HepG2 (cell line): ENCODE results near the gene RAB14. TPM values are rescaled to one million over a fixed set of nuclear protein-coding genes. Genes with fewer than 3 reads are reported as not detected.

Experiments used
- ATAC-seq: fragments of 200-7000 bp; cut with Tn5 transposase; 3 replicates; pipeline ENCODE4 v1.9.1; 2020; ENCODE audit warnings: mild to moderate bottlenecking, moderate library complexity
- BruUV-seq: library from RNA; stranded (reverse); fragments of 400-500 nt; replicated peaks from 2 replicates; lab custom pipeline; 2021; lab: Mats Ljungman, UMichigan
- CTCF ChIA-PET: fragments of 300-600 bp; formaldehyde crosslinking; extraction: SDS; loops from one replicate; lab custom pipeline; 2021; ENCODE audit warnings: low total read pairs, inconsistent platforms, low intra/inter-chr PET ratio; lab: Yijun Ruan, JAX
- POLR2A ChIA-PET: fragments of 350-600 bp; sonication (Branson Sonifier 250); formaldehyde crosslinking; loops from one replicate; lab custom pipeline; 2020; ENCODE audit warnings: antibody characterized with exemption, inconsistent platforms; lab: Yijun Ruan, JAX
- DNase-seq: peaks from one replicate; pipeline ENCODE4 v3.0.0-alpha.2; 2015; ENCODE audit warnings: low spot score
- FAIRE-seq: peaks from 3 replicates; lab custom pipeline; 2011; peaks lifted over from hg19 to GRCh38; lab: Jason Lieb, UNC
- H2AFZ ChIP-seq: one replicate; pipeline ENCODE4 v1.6.1; 2011; ENCODE audit warnings: low read length, inconsistent platforms
- H3K27ac ChIP-seq: fragments of 300-600 bp; 3 replicates; pipeline ENCODE4 v1.8.0; 2011; ENCODE audit warnings: mixed run types, mild to moderate bottlenecking, mixed read lengths, low read length, inconsistent platforms; ENCODE audit not compliant: insufficient read depth; ENCODE audit errors: extremely low read length
- H3K27me3 ChIP-seq, 2 experiments: fragments of 200-600 bp in 1 of 2; 2 replicates in 1 of 2; 3 replicates in 1 of 2; pipeline versions ENCODE4 v1.6.0 to v1.8.0; 2011; ENCODE audit warnings: low read length in 2 of 2, mild to moderate bottlenecking in 2 of 2, moderate library complexity in 2 of 2, inconsistent platforms in 1 of 2; ENCODE audit not compliant: insufficient read depth in 2 of 2, control insufficient read depth in 1 of 2
- H3K36me3 ChIP-seq, 2 experiments: fragments of 200-600 bp in 1 of 2; replicated peaks in 1 of 2; 2 replicates in 1 of 2; 3 replicates in 1 of 2; pipeline versions ENCODE4 v1.5.1 to v1.8.0; 2011; ENCODE audit warnings: low read length in 2 of 2, inconsistent platforms in 1 of 2; ENCODE audit not compliant: insufficient read depth in 2 of 2, control insufficient read depth in 1 of 2
- H3K4me1 ChIP-seq: 2 replicates; pipeline ENCODE4 v1.5.1; 2012; ENCODE audit warnings: low read length, inconsistent platforms; ENCODE audit not compliant: insufficient read depth
- H3K4me2 ChIP-seq: 2 replicates; pipeline ENCODE4 v1.6.0; 2011; ENCODE audit warnings: low read depth, low read length, inconsistent platforms
- H3K4me3 ChIP-seq, 3 experiments: fragments of 200-600 bp in 1 of 3; sonication (generic), shearing (Covaris generic) in 1 of 3; replicated peaks in 1 of 3; 2 replicates each; pipeline ENCODE4 v1.5.1; 2011 to 2016; ENCODE audit warnings: low read length in 3 of 3, inconsistent platforms in 2 of 3, low read depth in 2 of 3, mild to moderate bottlenecking in 2 of 3, control low read depth in 1 of 3, mixed read lengths in 1 of 3; ENCODE audit not compliant: insufficient read depth in 1 of 3
- H3K79me2 ChIP-seq: one replicate; pipeline ENCODE4 v1.6.1; 2011; ENCODE audit warnings: low read length, inconsistent platforms; ENCODE audit not compliant: insufficient read depth
- H3K9ac ChIP-seq: 2 replicates; pipeline ENCODE4 v1.6.0; 2011; ENCODE audit warnings: mild to moderate bottlenecking, low read depth, low read length, inconsistent platforms; ENCODE audit not compliant: insufficient read depth
- H3K9me3 ChIP-seq: 2 replicates; pipeline ENCODE4 v1.5.1; 2012; ENCODE audit warnings: mild to moderate bottlenecking, low read length
- H4K20me1 ChIP-seq: 2 replicates; pipeline ENCODE4 v1.6.0; 2011; ENCODE audit warnings: inconsistent platforms, mild to moderate bottlenecking, low read length, moderate library complexity; ENCODE audit not compliant: insufficient read depth
- BCLAF1 ChIP-seq: fragments of 450-650 bp; IDR thresholded peaks from 2 replicates; pipeline ENCODE4 v1.6.1; 2017; ENCODE audit warnings: mild to moderate bottlenecking
- GPN1 ChIP-seq: sonication (generic); formaldehyde crosslinking; IDR thresholded peaks from 2 replicates; pipeline ENCODE4 v1.5.1; 2020; ENCODE audit warnings: missing genetic modification reagents, borderline replicate concordance
- MNT ChIP-seq: fragments of 450-650 bp; IDR thresholded peaks from 2 replicates; pipeline ENCODE4 v1.6.1; 2016
- PAXIP1 ChIP-seq: sonication (generic); formaldehyde crosslinking; conservative IDR thresholded peaks from 2 replicates; pipeline ENCODE4 v1.4.0; 2020; ENCODE audit warnings: mild to moderate bottlenecking, missing genetic modification reagents, moderate library complexity
- TBX3 ChIP-seq: fragments of 450-650 bp; IDR thresholded peaks from 2 replicates; pipeline ENCODE4 v1.6.1; 2017; ENCODE audit warnings: antibody characterized with exemption, mild to moderate bottlenecking, inconsistent platforms, borderline replicate concordance
- TEAD3 ChIP-seq: optimal IDR thresholded peaks from 2 replicates; pipeline ENCODE3; 2016; ENCODE audit warnings: borderline replicate concordance
- ZBTB44 ChIP-seq: sonication (generic); formaldehyde crosslinking; IDR thresholded peaks from 2 replicates; pipeline ENCODE4 v1.4.0; 2020; ENCODE audit warnings: missing genetic modification reagents
- ZMYM2 ChIP-seq: sonication (generic); formaldehyde crosslinking; IDR thresholded peaks from 2 replicates; pipeline ENCODE4 v1.8.0; 2022; ENCODE audit warnings: mild to moderate bottlenecking, missing genetic modification reagents
- ZNF138 ChIP-seq: sonication (generic); formaldehyde crosslinking; IDR thresholded peaks from 2 replicates; pipeline ENCODE4 v1.5.0; 2020; ENCODE audit warnings: mild to moderate bottlenecking, low read depth, missing genetic modification reagents
- ZNF281 ChIP-seq: sonication (generic); formaldehyde crosslinking; IDR thresholded peaks from 2 replicates; pipeline ENCODE4 v1.4.0; 2020; ENCODE audit warnings: missing genetic modification reagents, borderline replicate concordance
- WGBS: methylation state at CpG from one replicate; pipeline ENCODE4 v1.1.6; 2017; ENCODE audit warnings: low lambda C conversion rate; 5-methylcytosine and 5-hydroxymethylcytosine counted together
- in situ Hi-C: cut with HindIII; loops from 2 replicates; pipeline ENCODE4 v1.10.0; 2017; ENCODE audit warnings: low pct_unique_long_range_greater_than_20kb; ENCODE audit not compliant: extremely low pct_ligation_motif_present
- intact Hi-C: fragments of 100-400 bp; cut with micrococcal nuclease; formaldehyde crosslinking; loops from one replicate; pipeline ENCODE4 v1.10.0; 2022; ENCODE audit not compliant: unreplicated experiment
- polyA plus RNA-seq, 8 experiments: library from polyadenylated mRNA; depleted of rRNA in 3 of 8; stranded (reverse) in 7 of 8; unstranded in 1 of 8; fragments of >200 nt; fragmentation: Illumina TruSeq in 4 of 8; extraction: Trizol in 4 of 8; gene quantifications; 2 replicates each; pipeline versions ENCODE4 v1.2.1 to v1.2.3, GENCODE V29; 2011 to 2016; ENCODE audit warnings: low read depth in 4 of 8, missing spikeins in 1 of 8, mixed read lengths in 1 of 8; ENCODE audit not compliant: insufficient read depth in 1 of 8
- total RNA-seq, 5 experiments: library from RNA; depleted of rRNA; stranded (reverse); fragments of >200 nt; fragmentation: Illumina TruSeq; extraction: Trizol; gene quantifications; 2 replicates each; pipeline ENCODE4 v1.2.3, GENCODE V29; 2016; ENCODE audit warnings: low read depth in 1 of 5

RAB14 gene
- total and polyA plus RNA-seq, 2 of the 13 experiments (the other 11 are each of a cell fraction or from before 2014, with no cell fraction given): 17.4 to 19.3 TPM

GRCh38 chr9:121237916-121238315 is 36.2 kb upstream of the RAB14 start (continued):
- no peak for TF ChIP-seq TEAD3 (CRISPR knock-in tag)

GRCh38 chr9:121235512-121235911 is 33.8 kb upstream of the RAB14 start:
- no peak overlapping the region for H3K27ac ChIP-seq
- in situ Hi-C loops (no loop called here), intact Hi-C loops (loop anchor here (2.0 kb wide), 1 partner anchor 69 kb away; no protein-coding TSS in a partner anchor)
- 58% methylated on average over 5 of the region's 5 CpGs for WGBS
- no peaks in the 10 kb centered on the region for H4K20me1 ChIP-seq
- H3K4me3 ChIP-seq: no peak overlapping the region
- H2AFZ ChIP-seq: no peak overlapping the region
- no peaks in the 10 kb centered on the region for H3K36me3 ChIP-seq
- ATAC-seq (no peak), DNase-seq (no peak), FAIRE-seq (no peak)
- ChIA-PET POLR2A (no interaction called here), CTCF (no interaction called here)
- peaks cover 16% of the 10 kb centered on the region for H3K4me1 ChIP-seq
- no peak overlapping the region for H3K9ac ChIP-seq
- H3K4me2 ChIP-seq: no peak overlapping the region
- no peaks in the 10 kb centered on the region for H3K79me2 ChIP-seq
- H3K9me3 ChIP-seq: no peaks in the 10 kb centered on the region
- BruUV-seq: no TSS peak
- H3K27me3 ChIP-seq: peaks cover 0 to 15% of the 10 kb centered on the region in 2 experiments; a peak in 1 of 5 replicates
- TF ChIP-seq ZBTB44 (CRISPR knock-in tag) (no peak), ZMYM2 (CRISPR knock-in tag) (no peak), BCLAF1 (no peak), ZNF138 (no peak), MNT (no peak), GPN1 (no peak), TBX3 (no peak), PAXIP1 (CRISPR knock-in tag) (no peak), ZNF281 (CRISPR knock-in tag) (no peak)
